HEK293 (cell line): Measurements from ENCODE around the gene KCNMA1.

Source experiments
- AEBP2 ChIP-seq: fragments of 450-650 bp; formaldehyde crosslinking; IDR thresholded peaks from 2 replicates; pipeline ENCODE4 v1.5.1; 2016; ENCODE audit warnings: missing biosample characterization, missing genetic modification characterization, borderline replicate concordance
- FEZF1 ChIP-seq: fragments of 450-650 bp; formaldehyde crosslinking; IDR thresholded peaks from 2 replicates; pipeline ENCODE4 v1.5.1; 2016; ENCODE audit warnings: missing biosample characterization, missing genetic modification characterization
- GLI2 ChIP-seq: fragments of 450-650 bp; formaldehyde crosslinking; IDR thresholded peaks from 2 replicates; pipeline ENCODE4; 2017; ENCODE audit warnings: missing biosample characterization, missing genetic modification characterization, low read depth, borderline replicate concordance
- GLIS1 ChIP-seq: fragments of 450-650 bp; formaldehyde crosslinking; IDR thresholded peaks from 2 replicates; pipeline ENCODE4 v1.5.1; 2016; ENCODE audit warnings: missing biosample characterization, missing genetic modification characterization
- IKZF3 ChIP-seq: fragments of 450-650 bp; IDR thresholded peaks from 2 replicates; pipeline ENCODE4 v1.5.0; 2018; ENCODE audit warnings: missing biosample characterization, mild to moderate bottlenecking, missing genetic modification characterization, moderate library complexity
- KLF1 ChIP-seq: fragments of 450-650 bp; formaldehyde crosslinking; IDR thresholded peaks from 2 replicates; pipeline ENCODE4 v1.5.1; 2016; ENCODE audit warnings: missing biosample characterization, missing genetic modification characterization
- PRDM1 ChIP-seq: fragments of 450-650 bp; formaldehyde crosslinking; IDR thresholded peaks from 2 replicates; pipeline ENCODE4; 2016; ENCODE audit warnings: missing biosample characterization, missing genetic modification characterization
- RBAK ChIP-seq: fragments of 450-650 bp; formaldehyde crosslinking; IDR thresholded peaks from 2 replicates; pipeline ENCODE4 v1.5.1; 2016; ENCODE audit warnings: missing biosample characterization, missing genetic modification characterization
- TSHZ1 ChIP-seq: fragments of 450-650 bp; formaldehyde crosslinking; IDR thresholded peaks from 2 replicates; pipeline ENCODE4 v1.5.1; 2016; ENCODE audit warnings: missing biosample characterization, missing genetic modification characterization, borderline replicate concordance
- ZBTB1 ChIP-seq: fragments of 450-650 bp; formaldehyde crosslinking; IDR thresholded peaks from 2 replicates; pipeline ENCODE4 v1.5.1; 2016; ENCODE audit warnings: missing biosample characterization, missing genetic modification characterization
- ZBTB10 ChIP-seq: fragments of 450-650 bp; formaldehyde crosslinking; IDR thresholded peaks from 2 replicates; pipeline ENCODE4 v1.5.1; 2016; ENCODE audit warnings: missing biosample characterization, missing genetic modification characterization
- ZBTB44 ChIP-seq: fragments of 450-650 bp; IDR thresholded peaks from 2 replicates; pipeline ENCODE4 v1.5.1; 2018; ENCODE audit warnings: missing biosample characterization, mild to moderate bottlenecking, missing genetic modification characterization
- ZBTB48 ChIP-seq: fragments of 450-650 bp; formaldehyde crosslinking; IDR thresholded peaks from 2 replicates; pipeline ENCODE4 v1.5.1; 2016; ENCODE audit warnings: missing biosample characterization, missing genetic modification characterization
- ZFP69B ChIP-seq: fragments of 450-650 bp; formaldehyde crosslinking; IDR thresholded peaks from 2 replicates; pipeline ENCODE4 v1.5.1; 2016; ENCODE audit warnings: missing biosample characterization, missing genetic modification characterization
- ZNF155 ChIP-seq: fragments of 450-650 bp; formaldehyde crosslinking; IDR thresholded peaks from 2 replicates; pipeline ENCODE4 v1.5.1; 2016; ENCODE audit warnings: missing biosample characterization, missing genetic modification characterization
- ZNF223 ChIP-seq: fragments of 450-650 bp; formaldehyde crosslinking; IDR thresholded peaks from 2 replicates; pipeline ENCODE4 v1.5.1; 2016; ENCODE audit warnings: missing biosample characterization, missing genetic modification characterization
- ZNF266 ChIP-seq: fragments of 450-650 bp; formaldehyde crosslinking; IDR thresholded peaks from 2 replicates; pipeline ENCODE4 v1.5.1; 2016; ENCODE audit warnings: missing biosample characterization, missing genetic modification characterization, low read depth
- ZNF335 ChIP-seq: fragments of 450-650 bp; formaldehyde crosslinking; conservative IDR thresholded peaks from 2 replicates; pipeline ENCODE4 v1.5.1; 2016; ENCODE audit warnings: missing biosample characterization, missing genetic modification characterization
- ZNF341 ChIP-seq: fragments of 450-650 bp; formaldehyde crosslinking; IDR thresholded peaks from 2 replicates; pipeline ENCODE4; 2016; ENCODE audit warnings: low read depth, missing biosample characterization, missing genetic modification characterization
- ZNF37A ChIP-seq: fragments of 450-650 bp; IDR thresholded peaks from 2 replicates; pipeline ENCODE4 v1.5.1; 2018; ENCODE audit warnings: missing biosample characterization, missing genetic modification characterization
- ZNF473 ChIP-seq: fragments of 450-650 bp; formaldehyde crosslinking; IDR thresholded peaks from 2 replicates; pipeline ENCODE4 v1.5.1; 2017; ENCODE audit warnings: missing biosample characterization, missing genetic modification characterization
- ZNF48 ChIP-seq: fragments of 450-650 bp; formaldehyde crosslinking; IDR thresholded peaks from 2 replicates; pipeline ENCODE4 v1.5.1; 2016; ENCODE audit warnings: missing biosample characterization, missing genetic modification characterization
- ZNF501 ChIP-seq: fragments of 450-650 bp; formaldehyde crosslinking; IDR thresholded peaks from 2 replicates; pipeline ENCODE4 v1.5.1; 2016; ENCODE audit warnings: missing biosample characterization, missing genetic modification characterization
- ZNF530 ChIP-seq: fragments of 450-650 bp; formaldehyde crosslinking; IDR thresholded peaks from 2 replicates; pipeline ENCODE4 v1.5.1; 2016; ENCODE audit warnings: low read depth, missing biosample characterization, missing genetic modification characterization
- ZNF555 ChIP-seq: fragments of 450-650 bp; formaldehyde crosslinking; conservative IDR thresholded peaks from 2 replicates; pipeline ENCODE4 v1.5.1; 2017; ENCODE audit warnings: missing biosample characterization, mild to moderate bottlenecking, missing genetic modification characterization, inconsistent platforms
- ZNF560 ChIP-seq: fragments of 450-650 bp; formaldehyde crosslinking; IDR thresholded peaks from 2 replicates; pipeline ENCODE4 v1.5.1; 2017; ENCODE audit warnings: missing biosample characterization, missing genetic modification characterization, borderline replicate concordance
- ZNF626 ChIP-seq: fragments of 450-650 bp; sonication (Bioruptor Pico); formaldehyde crosslinking; IDR thresholded peaks from 2 replicates; pipeline ENCODE4 v1.5.1; 2018; ENCODE audit warnings: missing biosample characterization, missing genetic modification characterization, inconsistent platforms
- ZNF701 ChIP-seq: fragments of 450-650 bp; formaldehyde crosslinking; IDR thresholded peaks from 2 replicates; pipeline ENCODE4 v1.5.1; 2016; ENCODE audit warnings: missing biosample characterization, missing genetic modification characterization
- ZNF76 ChIP-seq: fragments of 450-650 bp; formaldehyde crosslinking; IDR thresholded peaks from 2 replicates; pipeline ENCODE4; 2016; ENCODE audit warnings: low read depth, missing biosample characterization, missing genetic modification characterization, borderline replicate concordance
- ZNF777 ChIP-seq: fragments of 450-650 bp; formaldehyde crosslinking; IDR thresholded peaks from 2 replicates; pipeline ENCODE4 v1.5.1; 2017; ENCODE audit warnings: missing biosample characterization, missing genetic modification characterization, borderline replicate concordance
- ZNF785 ChIP-seq: fragments of 450-650 bp; formaldehyde crosslinking; IDR thresholded peaks from 2 replicates; pipeline ENCODE4 v1.5.1; 2016; ENCODE audit warnings: missing biosample characterization, missing genetic modification characterization

Gene KCNMA1

GRCh38 chr10:77305650-77306632, 331.7 kb downstream of the KCNMA1 start (continued):
- TF ChIP-seq ZFP69B (tag by site-specific recombination) (peak; percentile 61; the same call in 1 of the 2 replicates), ZBTB48 (tag by site-specific recombination) (no peak), ZNF785 (no peak), TSHZ1 (tag by site-specific recombination) (peak; percentile 92), ZBTB10 (tag by site-specific recombination) (no peak), PRDM1 (no peak), ZNF626 (tag by site-specific recombination) (no peak), ZBTB44 (tag by site-specific recombination) (peak; percentile 91), ZNF560 (tag by site-specific recombination) (no peak), ZNF155 (no peak), ZNF335 (tag by site-specific recombination) (no peak), FEZF1 (tag by site-specific recombination) (peak; percentile 96), AEBP2 (tag by site-specific recombination) (no peak), ZNF341 (tag by site-specific recombination) (peak; percentile 28; the same call in 1 of the 2 replicates), RBAK (no peak), ZNF473 (tag by site-specific recombination) (no peak), KLF1 (tag by site-specific recombination) (no peak), ZNF530 (no peak), IKZF3 (tag by site-specific recombination) (peak; percentile 98), ZNF266 (no peak), ZNF76 (peak; percentile 40; the same call in 1 of the 2 replicates), ZNF701 (tag by site-specific recombination) (no peak), ZNF501 (tag by site-specific recombination) (no peak), ZNF777 (tag by site-specific recombination) (no peak), GLIS1 (peak; percentile 95), GLI2 (tag by site-specific recombination) (peak; percentile 97), ZBTB1 (tag by site-specific recombination) (peak; percentile 87), ZNF223 (no peak), ZNF555 (tag by site-specific recombination) (no peak), ZNF37A (tag by site-specific recombination) (peak; percentile 27; the same call in 1 of the 2 replicates), ZNF48 (tag by site-specific recombination) (no peak)
